Measurements from ENCODE around the gene SLCO4A1.

SLCO4A1 gene

DNA sequence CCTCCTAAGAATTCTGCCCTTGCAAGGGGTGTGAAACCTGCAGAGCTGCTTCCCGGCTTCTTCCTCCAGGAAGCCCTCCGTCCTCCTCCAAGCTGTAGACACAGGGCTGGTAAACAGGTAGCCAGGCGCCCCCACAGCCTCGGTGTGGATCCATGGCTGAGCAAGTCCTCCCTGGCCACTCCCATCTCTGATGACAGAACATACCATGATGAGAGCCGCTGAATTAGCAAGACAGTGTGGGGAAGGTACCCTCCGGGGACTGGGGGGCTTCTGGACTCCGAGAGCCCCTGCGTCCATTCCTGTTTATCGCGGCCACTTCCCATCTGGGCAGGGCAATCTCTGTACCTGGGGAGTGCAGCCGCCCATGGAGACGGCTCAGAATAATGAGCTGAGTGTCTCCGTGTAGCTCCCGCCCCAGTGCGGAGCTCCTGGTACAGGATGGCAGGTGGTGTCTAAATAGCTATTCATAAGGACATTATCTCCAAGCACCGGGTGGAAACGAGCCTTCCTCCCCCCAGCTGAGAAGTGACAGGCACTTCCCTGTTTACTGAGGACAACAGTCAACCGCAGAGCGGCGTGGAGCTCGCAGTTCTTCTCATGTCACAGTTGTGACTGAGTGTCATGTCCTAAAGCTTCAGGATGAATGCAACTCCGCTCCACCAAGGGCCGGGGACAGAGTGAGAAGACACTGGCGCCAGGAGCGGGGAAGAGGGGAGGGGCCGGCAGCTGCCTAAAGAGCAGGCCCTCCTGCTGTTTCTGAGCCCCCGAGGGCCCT is 43.7 kb downstream of the SLCO4A1 start:
- no peak for DNase-seq (ENCODE audit: low read depth in 2 of 2)

GRCh38 chr20:62686869-62687830 is 44.8 kb downstream of the SLCO4A1 start:
- DNase-seq (ENCODE audit: low read depth in 2 of 2) = no peak

- DNase-seq (ENCODE audit: low read depth in 2 of 2) = no peak
Measured at GRCh38 chr20:62688083-62688482, 45.8 kb downstream of the SLCO4A1 start.

GRCh38 chr20:62688855-62689460 is 46.7 kb downstream of the SLCO4A1 start:
- no peak for DNase-seq (ENCODE audit: low read depth in 2 of 2)

DNA sequence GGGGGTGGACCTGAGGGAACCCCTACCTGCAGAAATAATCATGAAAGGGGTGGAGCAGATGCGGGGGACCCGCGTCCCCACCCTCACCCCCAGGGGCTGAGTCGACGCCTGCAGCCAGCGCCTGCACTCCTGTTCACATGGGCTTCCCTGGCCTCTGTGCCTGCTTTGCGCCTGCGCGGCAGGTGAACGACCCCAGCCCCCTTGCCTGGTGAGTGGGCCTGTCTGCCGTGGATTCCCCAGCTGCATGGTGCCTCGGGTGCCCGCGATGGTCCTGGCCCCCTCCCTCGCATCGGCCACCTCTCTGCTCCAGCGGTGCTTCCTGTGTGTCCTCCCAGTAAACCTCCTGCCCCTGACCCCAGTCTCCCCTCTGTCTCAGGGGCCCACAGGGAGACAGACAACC is 47.6 kb downstream of the SLCO4A1 start:
- DNase-seq (ENCODE audit: low read depth in 2 of 2) = no peak

DNA sequence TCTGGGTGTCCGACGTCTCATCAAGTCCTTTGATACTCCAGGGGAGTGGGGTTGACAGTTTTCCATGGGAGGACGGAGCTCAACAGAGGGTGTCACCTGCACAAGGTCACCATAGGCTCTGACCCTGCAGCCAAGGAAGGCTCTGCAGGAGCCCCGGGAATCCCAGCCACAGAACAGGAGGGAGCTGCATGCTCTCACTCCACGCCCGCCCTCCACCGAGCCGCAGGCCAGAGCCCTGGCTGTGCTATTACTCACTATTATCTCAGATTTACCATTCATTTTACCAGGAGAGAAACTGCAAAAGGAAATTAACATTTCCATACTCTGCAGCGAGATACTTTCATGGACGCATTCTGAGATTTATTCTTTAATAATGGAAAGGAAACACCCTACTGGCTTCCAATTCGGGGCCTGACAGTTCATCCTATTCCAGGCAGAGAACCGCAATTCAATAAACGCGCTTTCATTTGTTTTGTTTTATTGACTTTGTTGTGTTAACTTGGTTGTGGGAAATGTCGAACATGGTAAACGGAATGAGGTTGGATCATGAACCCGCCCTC is 48.0 kb downstream of the SLCO4A1 start:
- no peak for DNase-seq (ENCODE audit: low read depth in 2 of 2)

DNA sequence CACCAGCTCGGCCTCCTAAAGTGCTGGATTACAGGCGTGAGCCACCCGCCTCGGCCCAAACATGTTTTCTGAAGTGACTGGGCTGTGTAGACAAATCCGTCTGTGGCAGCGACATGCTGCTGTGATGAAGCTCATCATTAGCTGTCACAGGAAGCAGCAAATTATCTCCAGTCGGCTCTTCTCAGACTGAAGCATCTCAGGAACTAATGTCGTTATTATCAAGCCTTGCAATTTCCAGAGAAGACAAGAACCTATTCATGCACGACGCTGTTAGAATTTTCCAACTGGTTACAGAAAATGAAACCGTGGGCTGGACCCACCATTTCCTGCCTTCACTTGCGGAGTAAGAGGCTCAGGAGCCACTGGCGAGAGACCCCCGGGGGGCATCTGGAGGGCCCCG is 49.2 kb downstream of the SLCO4A1 start:
- DNase-seq (ENCODE audit: low read depth in 2 of 2) = no peak

DNA sequence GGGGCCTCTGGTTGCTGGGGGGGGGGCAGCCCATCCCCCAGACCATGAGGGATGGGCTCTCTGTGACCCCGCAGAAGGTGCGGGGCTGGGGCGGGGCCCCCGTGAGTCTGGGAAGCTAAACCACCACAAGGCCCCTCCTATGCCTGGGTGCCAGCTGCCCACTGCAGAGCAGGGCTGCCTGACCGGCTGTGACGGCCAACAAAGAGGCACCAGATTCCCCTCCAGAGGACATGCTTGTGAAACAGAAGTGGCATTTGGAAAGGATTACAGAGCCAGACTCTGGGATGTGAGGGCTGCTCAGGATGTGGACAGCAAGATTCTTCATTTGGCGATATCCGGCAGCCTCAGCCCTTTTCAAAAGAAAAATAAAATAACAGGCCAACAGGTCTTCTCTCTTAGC is 49.9 kb downstream of the SLCO4A1 start:
- no peak for DNase-seq (ENCODE audit: low read depth in 2 of 2)

DNA sequence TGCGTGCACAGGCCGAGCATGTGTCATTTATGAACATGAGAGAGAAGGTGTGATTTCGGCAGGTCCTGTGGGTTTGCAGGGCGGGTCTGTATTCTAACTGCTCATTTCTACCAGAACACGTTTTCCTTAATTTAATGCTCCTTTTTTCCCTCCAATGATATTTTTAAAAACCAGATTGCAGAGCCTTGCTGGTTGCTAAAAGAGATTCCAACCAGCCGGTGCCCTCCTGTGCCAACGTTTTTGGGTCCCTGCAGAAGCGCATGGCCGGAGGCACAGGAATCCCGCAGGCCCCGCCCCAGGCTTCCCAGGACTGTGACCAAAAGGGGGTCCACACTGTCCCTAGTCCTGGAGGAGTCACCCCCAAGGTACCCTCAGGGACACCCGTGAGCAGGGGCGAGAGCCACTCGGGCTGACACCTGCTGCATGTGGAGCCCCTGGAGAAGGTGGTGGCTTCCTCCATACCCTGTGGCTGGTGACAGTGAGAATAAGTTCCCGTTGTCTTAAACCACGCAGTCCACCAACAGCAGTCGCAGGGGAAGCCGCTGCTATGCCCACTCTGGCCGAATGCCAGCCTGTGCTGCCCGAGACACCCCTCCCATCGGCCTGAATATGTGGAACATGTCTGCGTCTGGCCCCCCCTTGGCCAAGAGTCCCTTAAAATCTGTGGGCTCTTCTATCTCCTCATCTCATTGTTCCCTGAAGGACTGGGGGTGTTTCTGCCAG is 50.7 kb downstream of the SLCO4A1 start:
- no peak for DNase-seq (ENCODE audit: low read depth in 2 of 2)

- no peak for DNase-seq (ENCODE audit: low read depth in 2 of 2)
Measured at GRCh38 chr20:62693524-62693922, 51.2 kb downstream of the SLCO4A1 start.

- no peak for DNase-seq (ENCODE audit: low read depth in 2 of 2)
Measured at GRCh38 chr20:62694106-62694505, 51.8 kb downstream of the SLCO4A1 start.

DNA sequence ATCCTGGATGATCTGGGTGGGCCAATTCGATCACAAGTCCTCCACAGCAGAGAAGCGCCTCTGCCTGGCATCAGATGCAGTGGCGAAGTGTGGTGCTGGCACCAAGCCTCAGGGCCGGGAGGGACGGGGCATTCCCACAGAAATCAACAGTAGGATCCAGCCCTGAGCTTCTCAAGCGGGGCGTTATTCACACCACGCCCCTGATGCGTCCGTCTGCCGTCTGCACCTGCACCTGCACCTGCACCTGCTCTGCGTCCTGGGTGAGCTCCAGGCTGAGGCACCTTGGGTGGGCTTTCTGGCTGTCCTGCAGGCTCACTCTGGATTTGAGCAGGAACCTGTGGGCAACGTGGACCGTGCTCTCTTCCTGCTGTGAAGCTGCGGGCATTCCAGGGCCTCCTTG is 52.6 kb downstream of the SLCO4A1 start:
- no peak for DNase-seq (ENCODE audit: low read depth in 2 of 2)

GRCh38 chr20:62695448-62696414 is 53.4 kb downstream of the SLCO4A1 start:
- no peak for DNase-seq (ENCODE audit: low read depth in 2 of 2)

DNA sequence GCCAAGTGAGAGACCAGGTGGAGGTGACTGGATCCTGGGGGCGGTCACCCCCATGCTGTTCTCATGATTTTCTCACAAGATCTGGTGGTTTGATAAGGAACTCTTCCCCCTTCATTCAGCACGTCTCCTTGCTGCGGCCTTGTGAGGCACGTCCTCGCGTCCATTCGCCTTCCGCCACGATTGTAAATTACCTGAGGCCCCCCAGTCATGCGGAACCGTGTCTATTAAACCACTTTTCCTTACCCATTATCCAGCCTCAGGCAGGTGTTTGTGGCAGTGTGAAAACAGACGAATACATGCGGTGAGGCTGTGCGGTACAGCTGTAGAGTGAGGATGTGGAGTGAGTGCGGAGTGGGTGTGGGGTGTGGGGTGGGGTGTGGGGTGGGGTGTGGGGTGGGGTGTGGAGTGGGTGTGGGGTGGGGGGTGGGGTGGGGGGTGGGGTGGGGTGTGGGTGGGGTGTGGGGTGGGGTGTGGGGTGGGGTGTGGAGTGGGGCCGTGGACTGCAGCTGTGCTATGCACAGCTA is 54.2 kb downstream of the SLCO4A1 start:
- DNase-seq (ENCODE audit: low read depth in 2 of 2) = no peak

- DNase-seq (ENCODE audit: low read depth in 2 of 2) = no peak
Measured at GRCh38 chr20:62696989-62697388, 54.7 kb downstream of the SLCO4A1 start.

DNA sequence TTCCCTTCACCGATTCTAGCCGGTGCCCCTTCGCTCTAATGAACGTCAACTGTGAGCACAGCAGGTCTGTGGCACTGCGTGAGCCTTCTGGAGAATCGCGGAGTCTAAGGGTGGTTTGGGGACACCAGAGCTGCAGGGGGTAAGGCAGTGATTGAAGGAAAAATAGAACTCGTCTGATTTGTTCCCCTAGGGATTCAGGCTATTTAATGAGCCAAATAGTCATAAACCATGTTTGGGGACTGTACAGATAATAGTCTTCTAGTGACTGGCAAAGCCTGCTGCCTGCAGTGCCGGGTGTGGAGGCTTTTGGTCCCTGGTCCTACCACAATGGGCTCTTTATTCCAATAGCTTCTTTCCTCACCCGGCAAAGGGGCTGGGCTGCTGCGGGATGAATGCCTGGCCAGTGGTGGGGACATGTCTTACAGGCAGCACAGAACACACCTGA is 55.2 kb downstream of the SLCO4A1 start:
- no peak for DNase-seq (ENCODE audit: low read depth in 2 of 2)

- DNase-seq (ENCODE audit: low read depth in 2 of 2) = no peak
Measured at GRCh38 chr20:62698231-62698630, 55.9 kb downstream of the SLCO4A1 start.

DNA sequence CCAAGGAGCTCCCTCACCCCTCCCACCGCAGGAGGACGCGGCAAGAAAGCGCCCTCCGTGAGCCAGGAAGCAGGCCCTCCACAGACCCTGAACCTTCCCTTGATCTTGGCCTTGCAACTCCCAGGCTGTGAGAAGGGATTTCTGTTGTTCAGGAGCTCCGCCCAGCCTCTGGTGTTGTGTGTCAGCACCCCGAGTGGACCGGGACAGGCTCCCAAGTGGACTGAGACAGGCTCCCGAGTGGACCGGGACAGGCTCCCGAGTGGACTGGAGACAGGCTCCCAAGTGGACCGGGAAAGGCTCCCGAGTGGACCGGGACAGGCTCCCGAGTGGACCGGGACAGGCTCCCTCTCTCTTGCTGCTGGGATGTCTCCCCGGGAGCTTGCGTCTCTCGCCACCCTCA is 57.0 kb downstream of the SLCO4A1 start:
- no peak for DNase-seq (ENCODE audit: low read depth in 2 of 2)

GRCh38 chr20:62699741-62700140 is 57.4 kb downstream of the SLCO4A1 start:
- no peak for DNase-seq (ENCODE audit: low read depth in 2 of 2)

Data from stimulated activated CD8-positive, alpha-beta memory T cell treated with anti-CD3 and anti-CD28 coated beads, Interleukin-15, amount 100 ng/mL, for 4 hours (primary cell).